Measurements from ENCODE around the gene ANAPC13.

ANAPC13 gene

GRCh38 chr3:134525293-134525692 lies 39.5 kb upstream of the ANAPC13 start:
- no peaks in the 10 kb centered on the region for H3K27me3 ChIP-seq (ENCODE audit: insufficient read depth, low read length, poor library complexity, severe bottlenecking)
- H3K79me2 ChIP-seq (ENCODE audit: insufficient read depth, low read length): peaks cover 69% of the 10 kb centered on the region; the same call in 1 of the 2 replicates
- H4K20me1 ChIP-seq (ENCODE audit: insufficient read depth, low read length, poor library complexity, severe bottlenecking): no peaks in the 10 kb centered on the region
- H2AFZ ChIP-seq (ENCODE audit: low read length): no peak overlapping the region
- no peak overlapping the region for H3K4me2 ChIP-seq (ENCODE audit: low read depth, low read length, poor library complexity, severe bottlenecking)
- H3K36me3 ChIP-seq (ENCODE audit: insufficient read depth, low read length): peaks cover 23% of the 10 kb centered on the region
- H3K4me3 ChIP-seq (ENCODE audit: low read length, poor library complexity, severe bottlenecking): no peak overlapping the region
- no peaks in the 10 kb centered on the region for H3K4me1 ChIP-seq (ENCODE audit: insufficient read depth, low read length, poor library complexity, severe bottlenecking)
- H3K9ac ChIP-seq (ENCODE audit: low read depth, low read length, poor library complexity, severe bottlenecking): no peak overlapping the region
- peaks cover 43% of the 10 kb centered on the region for H3K9me3 ChIP-seq (ENCODE audit: insufficient read depth, low read depth, low read length)
- no peaks in the 10 kb centered on the region for H3K9me2 ChIP-seq (replicated peaks; ENCODE audit: low read depth, low read length)
- no peaks in the 10 kb centered on the region for H3F3A ChIP-seq (ENCODE audit: low read depth)
- TF ChIP-seq EZH2phosphoT487 (IDR thresholded peaks at IDR 0.05; ENCODE audit: borderline replicate concordance): no peak
- TF ChIP-seq CTCF (conservative IDR thresholded peaks at IDR 0.05; ENCODE audit: low read length): no peak

- Histone ChIP-seq H3K36me3 (ENCODE audit: insufficient read depth, low read length) (peaks cover 38% of the 10 kb centered on the region), H3K4me3 (ENCODE audit: low read length, poor library complexity, severe bottlenecking) (no peak overlapping the region), H2AFZ (ENCODE audit: low read length) (no peak overlapping the region), H4K20me1 (ENCODE audit: insufficient read depth, low read length, poor library complexity, severe bottlenecking) (no peaks in the 10 kb centered on the region), H3K79me2 (ENCODE audit: insufficient read depth, low read length) (peaks cover 54% of the 10 kb centered on the region; the same call in 1 of the 2 replicates), H3K27me3 (ENCODE audit: insufficient read depth, low read length, poor library complexity, severe bottlenecking) (no peaks in the 10 kb centered on the region), H3K9me3 (ENCODE audit: insufficient read depth, low read depth, low read length) (peaks cover 51% of the 10 kb centered on the region), H3K4me1 (ENCODE audit: insufficient read depth, low read length, poor library complexity, severe bottlenecking) (no peaks in the 10 kb centered on the region), H3K9ac (ENCODE audit: low read depth, low read length, poor library complexity, severe bottlenecking) (no peak overlapping the region), H3K4me2 (ENCODE audit: low read depth, low read length, poor library complexity, severe bottlenecking) (no peak overlapping the region), H3F3A (ENCODE audit: low read depth) (no peaks in the 10 kb centered on the region), H3K9me2 (replicated peaks; ENCODE audit: low read depth, low read length) (no peaks in the 10 kb centered on the region)
- TF ChIP-seq EZH2phosphoT487 (IDR thresholded peaks at IDR 0.05; ENCODE audit: borderline replicate concordance) (no peak), CTCF (conservative IDR thresholded peaks at IDR 0.05; ENCODE audit: low read length) (no peak)
Measured at GRCh38 chr3:134522541-134522940, 36.8 kb upstream of the ANAPC13 start.

- Histone ChIP-seq H3K9me2 (replicated peaks; ENCODE audit: low read depth, low read length) (no peaks in the 10 kb centered on the region), H4K20me1 (ENCODE audit: insufficient read depth, low read length, poor library complexity, severe bottlenecking) (no peaks in the 10 kb centered on the region), H3K9me3 (ENCODE audit: insufficient read depth, low read depth, low read length) (peaks cover 16% of the 10 kb centered on the region), H3K4me1 (ENCODE audit: insufficient read depth, low read length, poor library complexity, severe bottlenecking) (no peaks in the 10 kb centered on the region), H3K79me2 (ENCODE audit: insufficient read depth, low read length) (peaks cover 11% of the 10 kb centered on the region; the same call in 1 of the 2 replicates), H3K4me3 (ENCODE audit: low read length, poor library complexity, severe bottlenecking) (no peak overlapping the region), H3K36me3 (ENCODE audit: insufficient read depth, low read length) (peaks cover 56% of the 10 kb centered on the region), H3F3A (ENCODE audit: low read depth) (no peaks in the 10 kb centered on the region), H3K27me3 (ENCODE audit: insufficient read depth, low read length, poor library complexity, severe bottlenecking) (no peaks in the 10 kb centered on the region), H3K4me2 (ENCODE audit: low read depth, low read length, poor library complexity, severe bottlenecking) (peak overlapping the region; percentile 19), H2AFZ (ENCODE audit: low read length) (no peak overlapping the region), H3K9ac (ENCODE audit: low read depth, low read length, poor library complexity, severe bottlenecking) (no peak overlapping the region)
- TF ChIP-seq EZH2phosphoT487 (IDR thresholded peaks at IDR 0.05; ENCODE audit: borderline replicate concordance) (no peak), CTCF (conservative IDR thresholded peaks at IDR 0.05; ENCODE audit: low read length) (no peak)
Measured at GRCh38 chr3:134517791-134518190, 32.0 kb upstream of the ANAPC13 start.
